GM21723 (cell line): ENCODE results near the gene SHISAL1.

Experiments
- ATAC-seq: cut with Tn5 transposase; IDR thresholded peaks from one replicate; pipeline ENCODE4 v1.9.1; 2021; ENCODE audit warnings: mild to moderate bottlenecking, moderate library complexity; ENCODE audit not compliant: unreplicated experiment

Gene SHISAL1

GRCh38 chr22:44344407-44344806, 31.7 kb upstream of the SHISAL1 start:
- ATAC-seq = no peak

GRCh38 chr22:44342347-44342956, 29.7 kb upstream of the SHISAL1 start:
- ATAC-seq = no peak

- no peak for ATAC-seq
Measured at GRCh38 chr22:44341431-44342346, 28.9 kb upstream of the SHISAL1 start.

DNA sequence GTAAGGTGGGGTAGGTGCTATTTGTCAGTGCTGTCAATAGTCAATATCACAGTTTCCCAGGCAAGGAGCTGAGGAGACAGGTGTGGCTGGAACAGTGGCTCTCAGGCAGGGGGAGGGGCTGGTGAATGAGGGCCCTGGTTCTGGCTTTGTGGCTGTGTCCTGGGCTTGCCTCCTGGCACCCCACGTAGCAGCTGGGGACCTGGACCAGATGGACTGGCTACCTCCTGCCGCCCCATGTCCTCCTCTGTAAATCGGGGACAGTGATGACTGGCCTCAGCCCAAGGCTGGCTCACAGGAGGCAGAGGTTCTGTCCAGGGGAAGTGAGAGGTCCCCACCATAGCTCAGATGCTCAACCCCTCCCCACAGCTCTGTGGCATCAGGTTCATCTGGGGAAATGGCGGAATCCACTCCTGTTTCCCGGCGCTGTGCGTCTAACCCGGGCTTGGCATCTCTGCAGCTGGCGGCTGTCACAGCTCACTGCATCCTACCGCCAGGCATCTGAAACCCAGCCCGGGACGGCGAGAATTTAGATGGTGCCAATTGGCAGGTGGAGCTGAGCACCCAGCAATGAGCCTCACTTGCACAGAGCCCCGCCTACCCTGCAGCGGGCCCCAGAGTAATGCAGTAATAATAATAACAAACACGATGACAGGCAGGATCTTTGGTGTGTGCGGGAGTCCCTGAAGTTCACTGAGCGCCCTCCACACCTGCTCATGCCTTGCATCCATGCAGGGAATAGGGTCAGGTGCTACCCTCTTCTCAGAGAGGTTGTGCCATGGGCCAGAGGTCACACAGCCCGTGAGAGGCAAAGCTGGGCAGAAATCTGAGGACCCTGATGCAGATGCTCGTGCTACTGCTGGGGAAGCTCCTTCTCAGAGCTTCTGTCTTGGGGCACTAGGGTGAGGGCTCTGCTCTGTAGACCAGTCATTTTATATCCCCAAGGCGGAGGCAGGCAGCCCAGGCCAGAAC, 27.8 kb upstream of the SHISAL1 start:
- no peak for ATAC-seq

DNA sequence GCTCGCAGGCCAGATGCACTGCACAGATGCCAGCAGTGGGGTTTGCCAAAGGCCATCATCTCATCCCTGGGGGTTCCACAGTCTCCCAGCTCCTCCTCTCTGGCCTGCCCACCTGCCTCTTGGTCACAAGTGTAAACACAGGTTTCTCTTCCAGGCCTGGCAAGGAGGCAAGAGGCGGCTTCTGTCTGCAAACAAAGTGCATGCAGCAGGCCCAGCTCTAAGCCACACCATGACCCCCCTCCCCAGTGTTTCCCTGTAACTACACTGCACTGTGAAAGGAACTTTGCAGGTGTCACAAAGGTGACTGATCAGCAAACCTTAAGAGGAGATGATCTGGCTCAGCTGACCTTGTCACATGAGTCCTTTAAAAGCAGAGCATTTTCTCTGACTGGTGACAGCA, 26.2 kb upstream of the SHISAL1 start:
- ATAC-seq = no peak

DNA sequence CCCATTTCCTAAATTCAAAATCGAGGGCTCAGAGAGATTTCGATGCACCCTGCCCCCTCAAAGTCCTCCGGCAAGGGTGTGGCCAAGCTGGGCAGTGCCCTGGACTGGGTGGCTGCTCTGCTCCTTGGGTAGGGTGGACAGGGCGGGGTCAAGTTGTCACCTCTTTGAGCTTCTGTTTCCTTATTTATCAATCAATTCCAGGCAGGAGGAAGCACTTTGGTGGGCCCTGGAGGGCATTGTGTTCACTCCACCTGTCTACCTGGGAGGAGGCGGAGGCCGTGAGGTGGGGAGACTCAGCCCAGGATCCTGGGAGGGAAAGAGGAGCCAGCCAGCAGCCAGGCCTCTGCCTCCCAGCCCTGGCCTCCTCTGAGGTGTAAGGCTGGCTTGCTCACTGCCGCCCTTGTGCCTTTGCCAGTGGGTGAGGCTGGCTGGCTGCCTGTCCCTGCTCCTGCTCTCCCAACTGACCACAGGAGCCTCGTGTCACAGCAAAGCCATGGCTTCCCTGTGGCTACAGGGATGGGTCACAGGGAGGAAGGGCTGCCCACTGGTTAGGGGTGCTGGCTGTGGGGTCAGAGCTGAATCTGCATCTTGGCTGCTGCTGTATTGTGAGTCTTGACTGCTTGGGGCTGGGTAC, 25.5 kb upstream of the SHISAL1 start:
- ATAC-seq = no peak

DNA sequence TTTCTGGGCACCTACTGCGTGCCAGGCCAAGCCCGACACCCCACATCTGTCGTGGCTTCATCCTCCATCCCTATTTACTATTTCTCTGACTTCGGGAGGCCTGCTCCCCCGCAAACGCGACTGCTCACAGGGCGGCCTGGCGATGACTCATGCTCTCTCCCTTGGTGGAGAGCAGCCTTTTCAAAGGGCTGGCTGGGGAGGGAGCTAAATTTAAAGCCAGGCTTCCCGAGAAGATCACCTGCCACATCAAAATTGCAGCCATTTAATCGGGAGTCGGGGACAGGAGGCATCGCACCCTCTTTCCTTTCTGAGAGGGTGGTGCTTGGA, 24.9 kb upstream of the SHISAL1 start:
- no peak for ATAC-seq

DNA sequence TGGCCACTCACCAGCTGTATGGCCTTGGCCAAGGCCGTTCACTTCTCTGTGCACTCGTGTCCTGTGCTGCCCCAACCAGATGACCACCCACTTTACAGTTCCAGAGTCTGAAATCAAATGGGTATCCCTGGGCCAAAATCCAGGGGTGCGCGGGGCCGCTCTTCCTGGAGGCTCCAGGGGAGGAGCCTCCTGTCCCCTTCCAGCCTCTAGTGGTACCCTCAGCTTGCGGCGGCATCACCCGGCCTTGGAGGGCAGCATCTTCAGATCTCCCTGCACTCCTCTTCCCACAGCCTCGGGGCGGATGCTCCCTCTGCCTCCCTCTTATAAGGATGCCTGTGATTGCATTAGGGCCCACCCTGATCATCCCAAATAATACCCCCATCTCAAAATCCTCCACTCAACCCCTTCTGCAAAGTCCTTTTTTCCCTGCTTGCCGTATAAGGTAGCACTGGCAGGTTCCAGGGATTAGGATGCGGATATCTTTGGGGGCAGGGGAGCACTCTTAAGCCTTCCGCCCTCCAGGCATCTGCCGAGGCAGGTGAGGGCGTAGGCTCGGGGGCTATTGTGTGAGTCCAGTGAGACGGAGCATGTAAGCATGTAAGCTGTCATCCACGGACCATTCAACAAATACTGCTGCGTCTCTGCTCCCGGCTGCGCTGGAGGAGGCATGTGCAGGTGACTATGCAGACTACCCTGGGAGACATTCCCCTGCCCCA, 24.4 kb upstream of the SHISAL1 start:
- no peak for ATAC-seq

- ATAC-seq = no peak
Measured at GRCh38 chr22:44335903-44336803, 23.4 kb upstream of the SHISAL1 start.

DNA sequence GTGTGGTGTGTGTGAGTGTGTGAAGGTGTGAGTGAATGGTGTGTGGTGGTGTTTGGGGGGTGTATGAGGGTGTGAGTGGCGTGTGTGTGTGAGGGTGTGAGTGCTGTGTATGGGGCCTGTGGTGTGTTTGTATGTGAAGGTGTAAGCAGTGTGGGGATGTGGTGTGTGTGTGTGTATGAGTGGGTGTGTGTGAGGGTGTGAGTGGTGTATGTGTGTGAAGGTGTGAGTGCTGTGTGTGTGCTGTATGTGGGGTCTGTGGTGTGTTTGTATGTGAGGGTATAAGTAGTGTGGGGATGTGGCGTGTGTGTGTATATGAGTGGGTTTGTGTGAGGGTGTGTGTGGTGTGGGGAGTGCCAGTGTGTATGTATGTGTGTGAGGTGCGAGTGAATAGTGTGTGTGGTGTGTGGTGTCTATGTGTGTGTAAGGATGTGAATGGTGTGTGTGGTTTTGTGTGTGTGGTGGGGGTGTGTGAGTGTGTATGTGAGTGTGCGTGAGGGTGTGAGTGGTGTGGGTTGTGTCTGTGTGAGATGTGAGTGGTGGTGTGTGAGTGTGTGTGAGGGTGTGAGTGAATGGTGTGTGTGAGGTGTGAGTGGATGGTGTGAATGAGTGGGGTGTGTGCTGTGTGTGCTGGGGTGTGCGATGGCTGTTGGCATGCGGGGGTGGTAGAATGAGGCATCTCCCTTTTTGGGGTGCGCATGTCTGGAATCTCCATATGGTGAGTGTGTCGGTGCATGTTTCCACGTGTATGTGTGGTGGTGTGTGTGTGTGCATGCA, 22.5 kb upstream of the SHISAL1 start:
- no peak for ATAC-seq

- ATAC-seq = no peak
Measured at GRCh38 chr22:44333847-44334635, 21.3 kb upstream of the SHISAL1 start.

DNA sequence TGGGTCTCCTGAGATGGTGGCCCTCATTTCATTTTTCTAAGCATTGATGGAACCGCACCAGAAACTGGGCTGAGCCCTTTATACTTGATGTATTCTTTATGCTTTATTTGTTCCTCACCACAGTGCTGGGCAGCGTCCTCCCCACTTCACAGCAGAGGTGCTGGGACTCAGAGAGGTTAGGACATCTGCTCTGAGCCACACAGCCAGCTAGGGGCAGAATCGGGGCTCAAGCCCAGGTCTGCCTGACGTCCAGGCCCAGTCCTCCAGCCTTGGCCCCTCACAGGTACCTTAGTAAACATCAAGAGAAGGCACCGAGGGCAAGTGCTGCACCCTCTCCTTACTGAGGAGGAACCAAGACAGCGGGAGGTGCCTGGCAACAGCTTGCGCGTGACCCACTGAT, 20.2 kb upstream of the SHISAL1 start:
- no peak for ATAC-seq

DNA sequence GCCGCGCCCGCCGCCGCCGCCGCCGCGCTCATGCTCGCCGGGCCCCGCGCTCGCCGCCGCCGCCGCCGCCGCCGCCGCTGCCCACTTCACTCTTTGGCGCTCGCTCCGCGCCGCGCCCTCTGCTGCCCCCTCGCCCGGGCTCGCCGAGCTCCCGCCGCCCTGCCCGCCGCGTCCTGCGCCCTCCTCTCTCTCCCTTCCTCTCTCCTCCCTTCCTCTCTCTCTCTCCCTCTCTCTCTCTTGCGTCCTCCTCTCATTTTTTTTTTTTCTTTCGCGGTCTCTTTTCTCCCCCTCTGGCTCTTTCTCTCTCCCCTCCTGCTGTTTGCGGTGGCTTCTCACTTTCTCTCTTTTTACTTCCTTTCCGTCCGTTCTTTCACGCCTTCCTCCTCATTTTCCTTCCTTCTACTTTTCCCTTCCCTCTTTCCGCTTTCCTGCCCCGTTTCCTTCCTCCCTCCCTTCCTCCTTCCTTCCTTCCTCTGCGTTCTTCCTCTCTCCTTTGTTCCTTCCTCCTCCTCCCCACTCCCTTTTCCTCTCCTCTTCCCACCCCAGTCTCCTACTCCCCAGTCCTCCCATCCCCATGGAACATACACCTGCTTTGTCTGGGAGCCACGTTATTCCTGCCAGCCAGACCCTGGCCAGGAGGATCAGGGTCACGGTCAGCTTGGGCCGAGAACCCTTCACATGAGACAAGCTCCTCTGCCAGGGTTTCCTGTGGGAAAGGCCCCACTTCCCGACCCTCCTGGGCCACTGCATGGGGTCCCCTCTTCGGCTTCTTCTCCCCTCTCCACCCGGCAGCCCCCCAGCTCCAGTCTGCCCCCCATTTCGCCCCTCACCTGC, 19.3 kb upstream of the SHISAL1 start:
- ATAC-seq = no peak

DNA sequence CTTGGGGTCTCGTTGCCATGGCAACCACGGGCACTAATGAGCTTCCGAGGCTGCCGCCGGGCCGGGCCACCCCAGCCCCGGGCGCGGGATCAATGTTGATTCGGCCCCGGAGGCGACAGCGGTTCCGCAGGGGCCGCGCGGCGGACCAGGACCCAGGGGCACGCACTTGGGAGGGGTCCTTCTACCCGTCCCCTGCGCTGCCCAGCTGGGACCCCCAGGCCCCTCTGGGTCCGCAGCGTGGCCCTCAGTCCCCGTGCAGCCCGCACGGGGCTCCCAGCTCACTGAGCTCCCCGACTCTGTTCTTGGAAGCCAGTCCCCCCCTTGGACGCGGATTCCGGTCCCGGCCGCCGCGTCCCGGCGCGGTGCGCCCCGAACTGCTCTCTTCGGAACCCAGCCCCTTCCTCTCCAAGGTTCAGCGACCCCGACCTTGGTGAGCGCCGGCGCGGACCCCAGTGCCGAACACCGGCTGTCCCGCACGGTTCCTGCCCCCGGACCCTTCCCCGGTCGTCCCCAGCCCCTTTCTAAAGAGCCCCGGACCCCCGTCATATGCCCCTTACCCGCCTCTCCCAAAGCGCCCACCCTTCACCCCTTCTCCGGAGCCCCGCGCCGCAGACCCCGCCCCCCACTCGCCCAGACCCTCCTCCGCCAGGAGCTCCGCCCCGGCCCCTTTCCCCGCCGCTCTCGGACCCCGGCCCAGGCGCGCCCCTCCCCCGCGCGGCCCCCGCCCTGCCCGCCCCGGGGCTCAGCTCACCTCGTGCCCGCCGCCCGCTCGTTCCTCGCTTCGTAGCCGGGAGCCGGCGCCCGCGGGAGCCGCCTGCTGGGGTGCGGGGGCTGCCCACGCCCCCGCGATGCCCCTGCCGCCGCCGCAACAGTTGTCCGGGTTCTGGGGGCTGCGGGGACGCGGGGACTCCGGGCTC, 18.3 kb upstream of the SHISAL1 start:
- no peak for ATAC-seq

DNA sequence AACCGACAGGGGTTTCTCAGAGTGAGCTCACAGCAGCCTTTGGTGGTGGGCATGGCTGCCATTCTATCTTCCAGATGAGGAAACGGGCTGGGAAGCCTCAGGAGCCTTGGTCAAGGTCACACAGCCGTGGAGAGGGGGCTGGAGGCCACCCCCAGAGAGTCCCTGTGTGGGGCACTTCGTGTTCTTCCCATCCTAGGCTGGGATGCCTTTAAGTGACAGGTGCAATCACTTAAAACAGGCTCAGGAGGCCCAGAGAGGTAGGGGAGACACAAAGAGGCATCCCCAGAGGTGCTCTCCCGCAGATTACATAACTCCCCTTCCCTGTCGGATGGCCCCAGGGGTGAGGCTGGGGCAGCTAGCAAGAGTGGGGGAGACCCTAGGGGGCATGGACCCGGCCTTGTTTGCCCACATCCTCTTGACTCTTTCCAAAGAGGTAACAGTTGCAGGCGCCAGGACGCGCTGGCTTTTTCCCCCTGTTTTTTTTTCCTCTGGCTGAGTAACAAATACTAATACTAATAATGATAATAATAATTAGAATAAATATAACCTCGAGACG, 17.5 kb upstream of the SHISAL1 start:
- ATAC-seq = no peak
